Measurements from ENCODE around the gene MACROD1.

The MACROD1 gene

DNA sequence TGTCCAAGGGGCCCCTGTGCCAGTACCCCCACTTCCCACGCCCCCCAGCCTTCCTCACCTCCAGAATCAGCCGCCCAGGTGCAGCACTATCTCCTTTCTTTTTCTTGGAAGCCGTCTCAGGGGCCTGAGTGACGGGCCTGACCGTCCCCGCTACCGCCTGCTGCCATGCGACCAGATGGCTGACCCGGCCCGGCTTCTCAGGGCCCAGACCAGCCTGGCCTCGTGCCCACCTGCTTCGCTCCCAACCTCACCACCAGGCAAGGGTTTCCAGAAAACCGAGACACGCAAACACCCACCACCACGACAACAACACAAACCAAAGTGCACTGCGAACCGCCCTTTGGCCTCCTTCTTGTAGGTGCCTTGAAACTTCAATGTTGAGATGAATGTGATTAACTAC, 39.1 kb downstream of the MACROD1 start:
- TF ChIP-seq, protein P1, sequence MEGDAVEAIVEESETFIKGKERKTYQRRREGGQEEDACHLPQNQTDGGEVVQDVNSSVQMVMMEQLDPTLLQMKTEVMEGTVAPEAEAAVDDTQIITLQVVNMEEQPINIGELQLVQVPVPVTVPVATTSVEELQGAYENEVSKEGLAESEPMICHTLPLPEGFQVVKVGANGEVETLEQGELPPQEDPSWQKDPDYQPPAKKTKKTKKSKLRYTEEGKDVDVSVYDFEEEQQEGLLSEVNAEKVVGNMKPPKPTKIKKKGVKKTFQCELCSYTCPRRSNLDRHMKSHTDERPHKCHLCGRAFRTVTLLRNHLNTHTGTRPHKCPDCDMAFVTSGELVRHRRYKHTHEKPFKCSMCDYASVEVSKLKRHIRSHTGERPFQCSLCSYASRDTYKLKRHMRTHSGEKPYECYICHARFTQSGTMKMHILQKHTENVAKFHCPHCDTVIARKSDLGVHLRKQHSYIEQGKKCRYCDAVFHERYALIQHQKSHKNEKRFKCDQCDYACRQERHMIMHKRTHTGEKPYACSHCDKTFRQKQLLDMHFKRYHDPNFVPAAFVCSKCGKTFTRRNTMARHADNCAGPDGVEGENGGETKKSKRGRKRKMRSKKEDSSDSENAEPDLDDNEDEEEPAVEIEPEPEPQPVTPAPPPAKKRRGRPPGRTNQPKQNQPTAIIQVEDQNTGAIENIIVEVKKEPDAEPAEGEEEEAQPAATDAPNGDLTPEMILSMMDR (IDR thresholded peaks at IDR 0.05; ENCODE audit: low read depth, low read length): no peak

DNA sequence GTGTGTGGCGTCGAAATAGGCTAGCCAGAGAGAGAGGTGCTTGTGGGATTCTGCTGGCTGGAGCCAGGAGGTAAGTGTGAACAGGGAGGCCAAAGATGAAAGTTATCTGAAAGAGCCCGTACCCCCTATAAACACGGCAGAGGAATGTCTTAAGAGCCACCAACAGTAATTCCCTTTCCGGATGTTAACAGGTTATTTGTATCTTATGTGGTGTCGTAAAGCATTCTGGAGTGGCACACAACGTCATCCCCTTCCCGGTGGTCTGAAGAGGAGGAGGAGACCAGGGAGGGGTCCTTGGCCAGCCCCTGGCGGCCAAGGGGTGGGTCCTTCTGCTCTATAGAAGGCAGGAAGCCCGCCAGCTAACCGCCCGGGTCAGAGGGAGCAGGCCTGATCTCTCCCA, 39.5 kb downstream of the MACROD1 start:
- TF ChIP-seq, protein P1 (IDR thresholded peaks at IDR 0.05; ENCODE audit: low read depth, low read length): no peak
- no peak overlapping the region for H3K4me3 ChIP-seq (ENCODE audit: low read depth, low read length)

More for the DNA sequence above, 39.1 kb downstream of the MACROD1 start:
- no peak overlapping the region for H3K4me3 ChIP-seq (ENCODE audit: low read depth, low read length)

DNA sequence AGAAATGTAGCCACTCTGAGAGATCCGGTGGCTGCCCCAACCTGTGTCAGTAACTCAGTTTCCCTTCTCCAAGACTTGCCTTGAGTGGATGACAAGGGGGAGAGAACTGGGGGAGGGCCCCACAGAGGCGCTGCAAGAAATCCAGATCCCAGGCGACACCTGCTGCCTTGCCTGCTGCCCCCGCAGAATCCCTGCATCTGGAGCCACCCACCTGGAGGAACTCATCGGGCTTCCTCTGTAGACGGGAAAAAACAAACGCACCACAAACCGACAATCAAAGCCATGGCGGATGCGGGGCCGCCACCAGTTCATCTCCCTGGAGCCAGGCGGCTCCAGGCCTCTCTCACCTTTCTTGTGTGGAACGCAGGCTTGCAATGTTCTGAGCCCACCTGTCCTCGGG, 40.2 kb downstream of the MACROD1 start:
- no peak overlapping the region for H3K4me3 ChIP-seq (ENCODE audit: low read depth, low read length)
- TF ChIP-seq, protein P1 (IDR thresholded peaks at IDR 0.05; ENCODE audit: low read depth, low read length): no peak

DNA sequence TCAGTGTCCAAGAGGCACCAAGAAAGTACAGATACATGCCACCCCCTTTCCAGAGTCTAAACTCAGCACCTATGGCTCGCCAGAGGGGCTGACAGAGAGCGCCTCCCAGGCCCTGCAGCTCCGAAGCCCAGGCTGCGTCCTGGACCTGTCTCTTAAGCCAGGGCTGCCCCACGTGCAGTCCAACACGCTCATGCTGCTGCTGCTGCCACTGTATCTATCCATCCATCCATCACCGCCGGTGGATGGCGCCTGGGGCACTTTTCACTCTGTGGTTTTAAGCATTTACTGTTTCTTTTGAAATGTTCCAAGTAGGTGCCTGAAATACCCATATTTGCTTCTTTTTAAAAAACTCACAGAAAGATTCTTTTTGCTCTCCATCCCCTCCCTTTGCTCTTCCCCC, 41.8 kb downstream of the MACROD1 start:
- no peak overlapping the region for H3K4me3 ChIP-seq (ENCODE audit: low read depth, low read length)
- TF ChIP-seq, protein P1 (IDR thresholded peaks at IDR 0.05; ENCODE audit: low read depth, low read length): no peak

DNA sequence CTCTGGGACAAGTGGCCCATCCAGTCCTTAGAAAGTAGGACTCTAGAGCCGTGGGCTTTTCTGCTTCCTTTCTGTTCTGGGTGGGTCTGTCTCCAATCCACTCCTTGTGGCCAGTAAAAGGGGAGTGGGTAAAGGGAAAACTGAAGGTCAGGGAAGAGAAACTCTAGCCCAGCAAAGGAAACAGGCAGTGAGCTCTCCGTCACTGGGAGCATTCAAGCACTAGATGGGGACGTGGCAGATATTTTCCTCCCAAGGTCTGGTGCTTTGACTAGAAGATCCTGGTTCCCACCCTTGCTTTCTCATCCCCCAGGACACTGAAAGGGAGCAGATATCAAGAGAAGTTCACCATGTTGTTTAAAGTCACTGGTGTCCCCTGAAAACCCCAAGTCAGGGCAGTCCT, 42.2 kb downstream of the MACROD1 start:
- H3K4me3 ChIP-seq (ENCODE audit: low read depth, low read length): no peak overlapping the region
- TF ChIP-seq, protein P1 (IDR thresholded peaks at IDR 0.05; ENCODE audit: low read depth, low read length): no peak

DNA sequence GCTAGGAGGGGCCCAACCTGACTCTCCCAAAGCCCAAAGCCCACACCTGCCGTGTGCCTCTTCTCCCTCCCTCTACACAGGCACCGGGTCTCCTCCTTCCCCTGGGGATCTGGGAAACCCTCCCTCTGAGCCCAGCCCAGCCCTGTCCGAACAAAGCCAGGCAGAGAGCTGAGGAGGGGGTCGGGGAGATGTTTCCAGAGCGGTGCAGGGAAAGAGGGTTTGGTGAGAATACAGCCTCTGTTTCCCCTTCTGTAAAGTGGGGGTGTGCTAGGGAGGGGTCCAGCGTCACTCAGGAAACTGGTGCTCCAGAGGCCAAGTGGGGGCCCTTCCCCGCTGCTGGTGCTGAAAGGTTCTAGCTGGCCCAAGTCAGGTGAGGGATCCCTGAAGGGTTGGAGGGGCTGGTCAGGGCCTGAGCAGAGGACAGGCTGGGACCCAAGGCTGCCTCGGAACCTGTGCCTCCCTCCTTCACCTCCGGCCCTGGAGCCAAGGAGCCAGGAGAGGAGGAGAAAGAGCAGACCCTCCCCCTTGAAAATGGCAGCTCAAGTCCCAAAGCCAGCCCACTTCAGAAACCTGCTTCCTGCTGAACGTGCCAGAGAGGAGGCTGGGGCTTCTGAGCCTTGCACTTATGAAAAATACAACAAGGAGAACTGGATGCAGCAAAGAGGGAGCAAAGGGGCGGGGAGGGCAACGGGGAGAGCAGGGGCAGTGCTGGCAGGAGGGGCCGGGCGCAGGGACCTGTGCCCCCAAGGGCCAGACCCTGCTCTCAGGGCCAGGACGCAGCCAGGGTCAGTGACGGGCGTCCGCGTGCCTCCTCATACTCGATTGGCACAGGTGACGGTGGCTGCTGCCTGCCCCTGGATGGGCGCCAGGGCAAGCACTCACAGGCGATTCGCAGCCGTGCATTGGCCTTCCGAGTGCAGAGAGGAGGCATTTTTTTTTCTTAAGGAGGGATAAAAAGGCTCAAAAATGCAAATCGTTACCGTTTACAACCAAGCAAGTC, 43.2 kb downstream of the MACROD1 start:
- TF ChIP-seq, protein P1 (IDR thresholded peaks at IDR 0.05; ENCODE audit: low read depth, low read length): no peak
- H3K4me3 ChIP-seq (ENCODE audit: low read depth, low read length): no peak overlapping the region
